HFFc6 (cell line): ENCODE data around the gene PSAP. TPM values are rescaled to one million over a fixed set of nuclear protein-coding genes. Genes with fewer than 3 reads are reported as not detected.
"Not testable (repeated sequence)": the region's sequence is repeated elsewhere in the genome, so short reads cannot be mapped to it uniquely, and the experiment has no call there.

Source experiments
- DNase-seq: peaks from one replicate; pipeline ENCODE4 v3.0.0-alpha.2; 2018
- H3K27ac Mint-ChIP-seq: 2 replicates; pipeline ENCODE4 v1.8.0; 2020; ENCODE audit warnings: mild to moderate bottlenecking, mixed read lengths
- H3K27me3 Mint-ChIP-seq: 2 replicates; pipeline ENCODE4 v1.8.0; 2021; ENCODE audit warnings: mild to moderate bottlenecking, moderate library complexity, mixed read lengths; ENCODE audit not compliant: insufficient read depth
- H3K36me3 Mint-ChIP-seq: 2 replicates; pipeline ENCODE4 v1.8.0; 2021; ENCODE audit warnings: low read depth, mixed read lengths
- H3K4me1 Mint-ChIP-seq: 2 replicates; pipeline ENCODE4 v1.8.0; 2020; ENCODE audit warnings: low read depth, mixed read lengths
- H3K4me3 Mint-ChIP-seq: 2 replicates; pipeline ENCODE4 v1.8.0; 2020; ENCODE audit warnings: mild to moderate bottlenecking, moderate library complexity, mixed read lengths
- H3K9me3 Mint-ChIP-seq: 2 replicates; pipeline ENCODE4 v1.8.0; 2020; ENCODE audit warnings: mild to moderate bottlenecking, mixed read lengths
- total RNA-seq, 6 experiments: library from RNA; stranded (reverse); fragmentation: NEBNext Ultra II Directional; extraction: Animal tissue kit (Norgen Biotek cat#: 25700); gene quantifications; 2 replicates in 1 of 6; 3 replicates in 5 of 6; pipeline ENCODE4 v1.2.3, GENCODE V29; 2021
- TF ChIP-seq, protein P1 (sequence below): fragments of 200-600 bp; sonication (generic); IDR thresholded peaks from 2 replicates; pipeline ENCODE4 v1.5.0; 2021; ENCODE audit warnings: antibody characterized with exemption, mild to moderate bottlenecking

Gene PSAP
- total RNA-seq, 6 experiments from 2014 or later, result 375 to 549 (median 404) TPM

DNA sequence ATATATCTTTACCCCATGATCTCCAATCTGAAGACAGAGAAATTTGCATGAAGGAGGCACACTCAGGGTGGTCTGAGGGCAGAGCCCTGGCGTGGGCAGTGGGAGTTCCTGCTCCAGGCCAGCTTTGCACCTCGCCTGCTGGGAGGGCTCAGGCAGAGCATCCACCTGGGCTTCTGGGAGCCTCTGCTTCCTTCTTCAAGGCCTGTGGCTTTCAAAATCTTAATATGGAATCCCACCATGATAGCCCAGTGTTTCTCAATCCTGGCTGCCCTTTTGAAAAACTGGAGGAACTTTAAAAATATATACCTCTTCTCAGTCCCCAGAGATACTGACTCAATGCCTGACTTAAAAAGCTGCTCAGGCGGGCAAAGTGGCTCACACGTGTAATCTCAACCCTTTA lies 36.7 kb upstream of the PSAP start:
- no peak for DNase-seq
- peaks cover 7% of the 10 kb centered on the region for H3K27me3 Mint-ChIP-seq
- no peaks in the 10 kb centered on the region for H3K9me3 Mint-ChIP-seq
- H3K4me3 Mint-ChIP-seq, result peak overlapping the region; percentile 94
- TF ChIP-seq, protein P1, sequence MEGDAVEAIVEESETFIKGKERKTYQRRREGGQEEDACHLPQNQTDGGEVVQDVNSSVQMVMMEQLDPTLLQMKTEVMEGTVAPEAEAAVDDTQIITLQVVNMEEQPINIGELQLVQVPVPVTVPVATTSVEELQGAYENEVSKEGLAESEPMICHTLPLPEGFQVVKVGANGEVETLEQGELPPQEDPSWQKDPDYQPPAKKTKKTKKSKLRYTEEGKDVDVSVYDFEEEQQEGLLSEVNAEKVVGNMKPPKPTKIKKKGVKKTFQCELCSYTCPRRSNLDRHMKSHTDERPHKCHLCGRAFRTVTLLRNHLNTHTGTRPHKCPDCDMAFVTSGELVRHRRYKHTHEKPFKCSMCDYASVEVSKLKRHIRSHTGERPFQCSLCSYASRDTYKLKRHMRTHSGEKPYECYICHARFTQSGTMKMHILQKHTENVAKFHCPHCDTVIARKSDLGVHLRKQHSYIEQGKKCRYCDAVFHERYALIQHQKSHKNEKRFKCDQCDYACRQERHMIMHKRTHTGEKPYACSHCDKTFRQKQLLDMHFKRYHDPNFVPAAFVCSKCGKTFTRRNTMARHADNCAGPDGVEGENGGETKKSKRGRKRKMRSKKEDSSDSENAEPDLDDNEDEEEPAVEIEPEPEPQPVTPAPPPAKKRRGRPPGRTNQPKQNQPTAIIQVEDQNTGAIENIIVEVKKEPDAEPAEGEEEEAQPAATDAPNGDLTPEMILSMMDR, result no peak
- H3K27ac Mint-ChIP-seq, result no peak overlapping the region
- peaks cover 25% of the 10 kb centered on the region for H3K4me1 Mint-ChIP-seq
- no peaks in the 10 kb centered on the region for H3K36me3 Mint-ChIP-seq

DNA sequence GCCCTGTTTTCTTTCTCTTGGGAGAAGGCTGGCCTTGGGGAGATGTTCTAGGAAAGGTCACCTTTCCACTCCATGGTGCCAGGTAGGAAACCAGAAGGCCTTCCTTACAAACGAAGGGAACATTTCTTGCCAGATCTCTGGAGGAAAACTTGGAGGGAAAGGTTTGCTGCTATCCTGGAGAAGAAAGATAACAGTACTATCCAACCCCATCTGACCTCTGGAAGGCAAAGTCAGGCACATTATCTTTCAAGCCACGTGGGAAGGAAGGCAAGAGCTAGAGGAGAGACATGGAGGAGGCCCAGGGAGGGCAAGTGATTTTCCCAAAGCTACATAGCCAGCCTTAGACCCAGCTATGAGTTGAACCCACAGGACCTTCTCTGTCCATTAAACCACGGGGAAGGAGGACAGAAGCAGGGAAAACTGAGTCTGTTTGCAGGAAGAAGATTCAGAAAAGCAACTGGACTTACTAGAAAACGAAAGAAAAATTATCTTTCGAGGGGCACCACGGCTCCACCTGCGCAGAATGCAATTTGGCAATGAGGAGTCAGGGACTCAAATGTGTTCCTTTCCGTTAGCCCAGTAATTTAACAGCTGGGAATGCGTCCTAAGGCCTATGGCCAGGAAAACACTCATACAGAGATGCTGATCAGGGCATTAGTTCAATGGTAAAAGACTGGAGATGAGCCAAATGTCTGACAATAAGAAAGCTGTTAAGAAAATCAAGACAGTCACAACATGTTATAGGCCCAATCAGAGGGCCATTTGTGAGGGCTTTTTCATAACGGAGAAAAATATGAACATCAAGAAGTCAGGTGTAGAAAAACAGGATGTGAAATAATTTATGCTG lies 32.0 kb upstream of the PSAP start:
- Mint-ChIP-seq H3K27me3 (peaks cover 22% of the 10 kb centered on the region), H3K36me3 (no peaks in the 10 kb centered on the region), H3K4me1 (peaks cover 2% of the 10 kb centered on the region), H3K9me3 (no peaks in the 10 kb centered on the region), H3K4me3 (no peak overlapping the region), H3K27ac (no peak overlapping the region)
- TF ChIP-seq, protein P1, result no peak
- DNase-seq, result no peak

DNA sequence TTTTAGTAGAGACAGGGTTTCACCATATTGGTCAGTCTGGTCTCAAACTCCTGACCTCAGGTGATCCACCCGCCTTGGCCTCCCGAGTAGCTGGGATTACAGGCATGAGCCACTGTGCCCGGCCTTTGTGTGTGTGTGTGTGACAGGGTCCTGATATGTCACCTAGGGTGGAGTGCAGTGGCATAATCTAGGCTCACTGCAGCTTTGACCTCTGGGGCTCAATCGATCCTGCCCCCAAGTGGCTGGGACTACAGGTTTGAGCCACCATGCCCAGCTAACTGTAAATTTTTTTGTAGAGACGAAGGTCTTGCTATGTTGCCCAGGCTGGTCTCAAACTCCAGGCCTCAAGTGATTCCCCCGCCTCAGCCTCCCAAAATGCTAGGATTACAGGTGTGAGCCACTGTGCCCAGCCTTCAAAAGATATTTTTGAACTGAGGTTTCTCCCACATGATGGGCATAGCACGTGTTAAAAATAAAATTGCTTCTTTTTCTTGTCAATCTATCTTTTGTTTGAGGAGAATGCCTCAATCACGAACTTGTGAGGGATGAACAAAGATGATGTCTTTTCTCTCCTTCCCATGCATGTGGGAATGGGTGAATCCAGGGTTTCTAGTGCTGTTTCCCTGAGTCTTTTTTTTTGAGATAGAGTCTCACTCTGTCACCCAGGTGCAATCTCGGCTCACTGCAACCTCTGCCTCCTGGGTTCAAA lies 30.8 kb upstream of the PSAP start:
- no peak overlapping the region for H3K4me3 Mint-ChIP-seq
- H3K36me3 Mint-ChIP-seq, result no peaks in the 10 kb centered on the region
- H3K9me3 Mint-ChIP-seq, result no peaks in the 10 kb centered on the region
- H3K4me1 Mint-ChIP-seq, result no peaks in the 10 kb centered on the region
- TF ChIP-seq, protein P1, result no peak
- H3K27ac Mint-ChIP-seq, result no peak overlapping the region
- DNase-seq, result no peak
- peaks cover 29% of the 10 kb centered on the region for H3K27me3 Mint-ChIP-seq

DNA sequence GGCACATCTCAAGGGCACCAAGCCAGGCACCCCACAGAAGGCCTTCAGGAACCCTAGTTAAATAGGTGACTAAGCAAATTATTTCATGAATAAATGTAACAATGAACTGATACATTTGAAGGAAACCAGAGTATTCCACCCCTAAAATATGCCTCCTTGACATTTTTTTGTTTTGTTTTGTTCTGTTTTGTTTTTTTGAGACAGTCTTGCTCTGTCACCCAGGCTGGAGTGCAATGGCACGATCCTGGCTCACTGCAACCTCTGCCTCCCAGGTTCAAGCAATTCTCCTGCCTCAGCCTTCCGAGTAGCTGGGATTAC lies 30.2 kb upstream of the PSAP start:
- H3K4me1 Mint-ChIP-seq, DNase-seq, H3K27ac Mint-ChIP-seq, H3K9me3 Mint-ChIP-seq, H3K36me3 Mint-ChIP-seq, H3K4me3 Mint-ChIP-seq: not testable (repeated sequence)
- peaks cover 30% of the 10 kb centered on the region for H3K27me3 Mint-ChIP-seq

DNA sequence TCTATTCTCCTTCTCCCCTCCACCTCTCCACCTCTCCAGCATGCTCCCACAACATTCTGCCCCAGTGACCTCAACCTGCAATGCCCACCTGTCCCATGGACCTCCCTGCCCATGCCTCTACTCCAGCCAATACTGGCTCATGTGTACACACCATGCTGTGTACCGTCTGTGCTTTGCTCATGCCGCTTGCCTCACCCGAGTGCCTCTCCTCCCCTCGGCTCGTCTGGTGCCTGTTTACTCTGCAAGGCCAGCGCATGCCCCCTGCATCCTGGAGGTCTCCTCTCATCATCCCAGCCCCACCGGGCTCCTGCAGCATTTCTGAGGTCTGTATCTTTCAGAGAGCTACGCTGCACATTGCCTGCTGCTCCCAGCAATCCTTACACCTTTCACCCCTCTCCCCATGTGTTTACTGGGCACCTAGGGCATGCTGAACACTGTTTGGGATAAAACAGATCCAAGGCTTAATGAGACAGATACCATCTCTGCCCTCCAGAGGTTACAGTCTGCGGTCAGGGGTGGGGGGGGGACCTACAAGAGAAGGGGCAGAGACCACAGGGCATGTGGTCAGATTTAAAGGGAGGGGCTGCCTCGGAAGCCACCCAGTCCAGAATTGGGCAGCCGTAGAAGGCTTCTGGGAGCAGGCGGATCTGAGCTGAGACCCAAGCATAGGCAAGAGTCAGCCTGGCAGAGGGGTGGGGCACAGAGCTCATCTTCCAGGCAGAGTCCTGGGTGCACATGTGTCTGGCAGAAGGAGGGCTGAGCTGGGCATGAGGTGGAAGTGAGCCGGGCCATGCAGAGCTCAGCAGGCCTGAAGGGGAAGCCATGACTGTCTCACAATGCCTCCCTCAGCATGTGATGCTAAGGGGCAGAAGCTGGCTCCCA lies 29.6 kb upstream of the PSAP start:
- DNase-seq, result no peak
- Mint-ChIP-seq H3K4me3 (no peak overlapping the region), H3K27me3 (peaks cover 30% of the 10 kb centered on the region), H3K27ac (no peak overlapping the region), H3K9me3 (no peaks in the 10 kb centered on the region), H3K4me1 (no peaks in the 10 kb centered on the region), H3K36me3 (no peaks in the 10 kb centered on the region)
- TF ChIP-seq, protein P1, result no peak
